OCI-LY7 (cell line): ENCODE results near the gene ACTN2. TPM values are rescaled to one million over a fixed set of nuclear protein-coding genes. Genes with fewer than 3 reads are reported as not detected.
A peak's percentile ranks its signal among the peaks of the same experiment; 100 is the strongest.

ENCODE experiments used
- BruUV-seq: library from RNA; stranded (reverse); fragments of 400-500 nt; replicated peaks from 2 replicates; lab custom pipeline; 2021; lab: Mats Ljungman, UMichigan
- CTCF ChIA-PET: fragments of 300-600 bp; sonication (Branson Sonifier 250); formaldehyde crosslinking; loops from one replicate; lab custom pipeline; 2022; ENCODE audit warnings: antibody characterized with exemption; ENCODE audit not compliant: unreplicated experiment; lab: Charles Lee
- POLR2A ChIA-PET: fragments of 300-600 bp; sonication (Branson Sonifier 250); formaldehyde crosslinking; loops from one replicate; lab custom pipeline; 2022; ENCODE audit warnings: antibody characterized with exemption; lab: Charles Lee
- DNase-seq: peaks from one replicate; pipeline ENCODE4 v3.0.0-alpha.2; 2015; ENCODE audit warnings: low spot score
- H2AFZ ChIP-seq: fragments of 200-600 bp; sonication (generic), shearing (Covaris generic); 2 replicates; pipeline ENCODE4 v1.6.1; 2014; ENCODE audit warnings: mild to moderate bottlenecking, antibody characterized with exemption, low read length, moderate library complexity
- H3K27ac ChIP-seq: fragments of 200-600 bp; sonication (generic); 2 replicates; pipeline ENCODE4 v1.5.1; 2014; ENCODE audit warnings: mixed run types, low read depth, mild to moderate bottlenecking, moderate library complexity, low read length, inconsistent platforms; ENCODE audit not compliant: poor library complexity, severe bottlenecking
- H3K36me3 ChIP-seq: fragments of 200-600 bp; sonication (generic); 2 replicates; pipeline ENCODE4 v1.6.1; 2014; ENCODE audit warnings: mild to moderate bottlenecking, antibody characterized with exemption, low read length, moderate library complexity, mixed read lengths; ENCODE audit not compliant: insufficient read depth
- H3K4me1 ChIP-seq: fragments of 200-600 bp; sonication (generic); 2 replicates; pipeline ENCODE4 v1.5.1; 2014; ENCODE audit warnings: mild to moderate bottlenecking, low read length; ENCODE audit not compliant: insufficient read depth, poor library complexity, severe bottlenecking
- H3K4me2 ChIP-seq: fragments of 200-600 bp; sonication (generic); 2 replicates; pipeline ENCODE4 v1.6.1; 2014; ENCODE audit warnings: mild to moderate bottlenecking, low read length
- H3K4me3 ChIP-seq: fragments of 200-600 bp; sonication (generic); 2 replicates; pipeline ENCODE4 v1.5.1; 2014; ENCODE audit warnings: mild to moderate bottlenecking, low read depth, low read length; ENCODE audit not compliant: poor library complexity, severe bottlenecking
- H3K79me2 ChIP-seq: fragments of 200-600 bp; sonication (generic); 2 replicates; pipeline ENCODE4 v1.6.1; 2016; ENCODE audit warnings: low read depth, mild to moderate bottlenecking, low read length, moderate library complexity, mixed read lengths; ENCODE audit not compliant: insufficient read depth
- H3K9me2 ChIP-seq: fragments of 200-600 bp; sonication (generic); 2 replicates; pipeline ENCODE4 v1.6.1; 2016; ENCODE audit warnings: mild to moderate bottlenecking, low read length, mixed read lengths; ENCODE audit not compliant: insufficient read depth
- H3K9me3 ChIP-seq: fragments of 200-600 bp; sonication (generic); 2 replicates; pipeline ENCODE4 v1.6.1; 2014; ENCODE audit warnings: mild to moderate bottlenecking, mixed run types, low read length, mixed read lengths
- H4K20me1 ChIP-seq: fragments of 200-600 bp; sonication (generic); 2 replicates; pipeline ENCODE4 v1.6.1; 2014; ENCODE audit warnings: mild to moderate bottlenecking, antibody characterized with exemption, low read length, moderate library complexity, mixed read lengths; ENCODE audit not compliant: insufficient read depth
- CTCF ChIP-seq: fragments of 200-600 bp; sonication (generic); conservative IDR thresholded peaks from 2 replicates; pipeline ENCODE4 v1.5.1; 2014; ENCODE audit warnings: mild to moderate bottlenecking, antibody characterized with exemption, low read length, moderate library complexity, mixed read lengths
- EZH2phosphoT487 ChIP-seq: fragments of 200-600 bp; sonication (generic); IDR thresholded peaks from 2 replicates; pipeline ENCODE4 v1.6.1; 2018; ENCODE audit warnings: low read depth, borderline replicate concordance, mild to moderate bottlenecking, mixed run types, antibody characterized with exemption, low read length, moderate library complexity, mixed read lengths
- intact Hi-C: fragments of 100-400 bp; cut with micrococcal nuclease; formaldehyde crosslinking; loops from one replicate; pipeline ENCODE4 v1.10.0; 2022; ENCODE audit not compliant: unreplicated experiment
- total RNA-seq, 2 experiments: library from RNA; depleted of rRNA in 1 of 2; stranded (reverse); fragments of >200 nt in 1 of 2; shearing (Covaris generic) in 1 of 2; gene quantifications; 2 replicates each; pipeline ENCODE4 v1.2.3, GENCODE V29; 2014 to 2022

ACTN2 gene
- total RNA-seq, 2 experiments from 2014 or later: not detected

DNA sequence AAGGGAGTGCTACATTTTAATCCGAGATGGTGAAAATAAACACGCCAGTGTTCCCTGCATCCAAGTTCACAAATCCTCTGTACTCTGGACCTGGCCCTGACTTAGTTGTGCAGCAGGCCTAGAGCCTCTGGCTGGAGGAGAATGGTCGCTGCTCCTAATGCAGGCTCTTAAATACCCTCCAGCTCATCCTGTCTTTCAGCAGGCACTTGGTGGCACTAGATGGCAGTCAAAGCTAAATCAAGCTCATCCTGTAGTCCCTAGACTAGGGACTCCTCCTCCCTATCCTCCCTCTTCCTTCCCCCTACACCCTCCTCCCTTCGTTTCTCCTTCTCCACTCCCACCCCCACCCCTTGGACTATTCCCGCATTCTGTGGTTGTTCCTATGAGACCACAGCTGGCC, 67.2 kb downstream of the ACTN2 start:
- Histone ChIP-seq H3K36me3 (no peaks in the 10 kb centered on the region), H3K4me2 (no peak overlapping the region), H3K9me3 (no peaks in the 10 kb centered on the region), H3K4me3 (no peak overlapping the region), H3K9me2 (no peaks in the 10 kb centered on the region), H3K79me2 (no peaks in the 10 kb centered on the region), H3K4me1 (no peaks in the 10 kb centered on the region), H2AFZ (no peak overlapping the region), H3K27ac (no peak overlapping the region), H4K20me1 (no peaks in the 10 kb centered on the region)
- CTCF ChIA-PET: interaction anchor here (0.6 kb wide), 1 partner anchor 821 kb away, joined by 3 read pairs; no protein-coding TSS in a partner anchor
- DNase-seq: peak; percentile 31
- TF ChIP-seq EZH2phosphoT487 (no peak), CTCF (peak; percentile 60)
- BruUV-seq: no TSS peak
- intact Hi-C loops: loop anchor here (10.0 kb wide), 2 partner anchors 371 to 811 kb away; no protein-coding TSS in a partner anchor
- POLR2A ChIA-PET: interaction anchor here (0.6 kb wide), 1 partner anchor 128 kb away, joined by 3 read pairs; no protein-coding TSS in a partner anchor

GRCh38 chr1:236753964-236754363, 67.7 kb downstream of the ACTN2 start:
- ChIA-PET CTCF (interaction anchor here (0.6 kb wide), 1 partner anchor 820 kb away, joined by 3 read pairs; no protein-coding TSS in a partner anchor), POLR2A (interaction anchor here (0.6 kb wide), 1 partner anchor 128 kb away, joined by 3 read pairs; no protein-coding TSS in a partner anchor)
- H2AFZ ChIP-seq: no peak overlapping the region
- no peak overlapping the region for H3K27ac ChIP-seq
- no peak for DNase-seq
- TF ChIP-seq EZH2phosphoT487 (no peak), CTCF (no peak)
- H3K4me3 ChIP-seq: no peak overlapping the region
- no peaks in the 10 kb centered on the region for H3K36me3 ChIP-seq
- no peaks in the 10 kb centered on the region for H3K9me2 ChIP-seq
- H3K9me3 ChIP-seq: no peaks in the 10 kb centered on the region
- BruUV-seq: no TSS peak
- intact Hi-C loops: loop anchor here (10.0 kb wide), 2 partner anchors 371 to 811 kb away; no protein-coding TSS in a partner anchor
- no peaks in the 10 kb centered on the region for H3K4me1 ChIP-seq
- no peak overlapping the region for H3K4me2 ChIP-seq
- no peaks in the 10 kb centered on the region for H3K79me2 ChIP-seq
- no peaks in the 10 kb centered on the region for H4K20me1 ChIP-seq

- H3K9me2 ChIP-seq: no peaks in the 10 kb centered on the region
- DNase-seq: no peak
- no peaks in the 10 kb centered on the region for H3K79me2 ChIP-seq
- H3K4me2 ChIP-seq: no peak overlapping the region
- H3K9me3 ChIP-seq: no peaks in the 10 kb centered on the region
- intact Hi-C loops: loop anchor here (5.0 to 10.0 kb wide), 3 partner anchors 370 to 810 kb away; no protein-coding TSS in a partner anchor
- POLR2A ChIA-PET: no interaction called here
- no peaks in the 10 kb centered on the region for H4K20me1 ChIP-seq
- TF ChIP-seq CTCF (no peak), EZH2phosphoT487 (no peak)
- CTCF ChIA-PET: no interaction called here
- no peak overlapping the region for H3K4me3 ChIP-seq
- H3K27ac ChIP-seq: no peak overlapping the region
- no peaks in the 10 kb centered on the region for H3K36me3 ChIP-seq
- no peak overlapping the region for H2AFZ ChIP-seq
- no peaks in the 10 kb centered on the region for H3K4me1 ChIP-seq
- BruUV-seq: no TSS peak
Measured at GRCh38 chr1:236754525-236755210, 68.4 kb downstream of the ACTN2 start.
